GM12878 (cell line): ENCODE results near the gene HCN4. TPM values are rescaled to one million over a fixed set of nuclear protein-coding genes. Genes with fewer than 3 reads are reported as not detected.

Source experiments
- ATAC-seq: fragments of 200-7000 bp; cut with Tn5 transposase; 3 replicates; pipeline ENCODE4 v1.9.1; 2020; ENCODE audit warnings: mild to moderate bottlenecking, moderate library complexity
- BruUV-seq: library from RNA; stranded (reverse); fragments of 400-500 nt; replicated peaks from 2 replicates; lab custom pipeline; 2021; lab: Mats Ljungman, UMichigan
- CTCF ChIA-PET: fragments of 300-600 bp; sonication (Branson Sonifier 250); formaldehyde crosslinking; extraction: SDS; loops from one replicate; lab custom pipeline; 2021; ENCODE audit warnings: inconsistent platforms; lab: Yijun Ruan, JAX
- POLR2A ChIA-PET: fragments of 350-600 bp; formaldehyde crosslinking; extraction: SDS; loops from one replicate; lab custom pipeline; 2021; ENCODE audit warnings: inconsistent platforms; lab: Charles Lee
- RAD21 ChIA-PET: fragments of 300-600 bp; sonication (Branson Sonifier 250); formaldehyde crosslinking; loops from one replicate; lab custom pipeline; 2023; ENCODE audit warnings: antibody characterized with exemption; ENCODE audit not compliant: unreplicated experiment; lab: Charles Lee
- SMC1A ChIA-PET: fragments of 300-600 bp; sonication (Branson Sonifier 250); formaldehyde crosslinking; loops from one replicate; lab custom pipeline; 2023; ENCODE audit not compliant: unreplicated experiment, uncharacterized antibody; lab: Charles Lee
- DNase-seq: peaks from one replicate; pipeline ENCODE4 v3.0.0-alpha.2; 2011; ENCODE audit warnings: low read depth, low spot score
- FAIRE-seq: peaks from 3 replicates; lab custom pipeline; 2011; peaks lifted over from hg19 to GRCh38; lab: Jason Lieb, UNC
- H2AFZ ChIP-seq: 2 replicates; pipeline ENCODE4 v1.6.0; 2011; ENCODE audit warnings: low read depth, low read length, control low read depth; ENCODE audit not compliant: control insufficient read depth
- H3K27ac ChIP-seq: 2 replicates; pipeline ENCODE4 v1.5.1; 2011; ENCODE audit warnings: control low read depth; ENCODE audit not compliant: control insufficient read depth, insufficient read depth
- H3K27me3 ChIP-seq, 2 experiments: replicated peaks in 1 of 2; 2 replicates each; pipeline versions ENCODE4 v1.6.0 to v1.6.1; 2011; ENCODE audit warnings: low read length in 1 of 2; ENCODE audit not compliant: control insufficient read depth in 2 of 2, insufficient read depth in 2 of 2
- H3K36me3 ChIP-seq, 2 experiments: 2 replicates each; pipeline ENCODE4 v1.5.1; 2011; ENCODE audit warnings: low read length in 1 of 2; ENCODE audit not compliant: control insufficient read depth in 2 of 2, insufficient read depth in 2 of 2
- H3K4me1 ChIP-seq: 2 replicates; pipeline ENCODE4 v1.6.1; 2011; ENCODE audit warnings: mild to moderate bottlenecking, low read length, moderate library complexity, mixed read lengths; ENCODE audit not compliant: control insufficient read depth, insufficient read depth
- H3K4me2 ChIP-seq: 2 replicates; pipeline ENCODE4 v1.6.0; 2011; ENCODE audit warnings: control low read depth; ENCODE audit not compliant: control insufficient read depth, insufficient read depth
- H3K4me3 ChIP-seq: fragments of 200-600 bp; sonication (generic); 2 replicates; pipeline ENCODE4 v1.5.1; 2016
- H3K79me2 ChIP-seq: 2 replicates; pipeline ENCODE4 v1.6.0; 2011; ENCODE audit warnings: low read length; ENCODE audit not compliant: control insufficient read depth, insufficient read depth
- H3K9ac ChIP-seq: 2 replicates; pipeline ENCODE4 v1.8.0; 2011; ENCODE audit warnings: low read length, control low read depth, mixed read lengths; ENCODE audit not compliant: control insufficient read depth, insufficient read depth
- H3K9me3 ChIP-seq: replicated peaks from 3 replicates; pipeline ENCODE4 v1.5.1; 2011; ENCODE audit warnings: mild to moderate bottlenecking, low read length; ENCODE audit not compliant: control insufficient read depth, insufficient read depth
- H4K20me1 ChIP-seq: 2 replicates; pipeline ENCODE4 v1.6.0; 2011; ENCODE audit not compliant: control insufficient read depth, insufficient read depth
- IKZF1 ChIP-seq: fragments of 450-650 bp; conservative IDR thresholded peaks from 2 replicates; pipeline ENCODE4 v1.6.1; 2017; ENCODE audit warnings: antibody characterized with exemption, mild to moderate bottlenecking
- KDM1A ChIP-seq: fragments of 200-600 bp; sonication (generic); IDR thresholded peaks from 2 replicates; pipeline ENCODE4 v1.6.1; 2016; ENCODE audit warnings: borderline replicate concordance
- LARP7 ChIP-seq: fragments of 450-650 bp; IDR thresholded peaks from 2 replicates; pipeline ENCODE4 v1.6.1; 2017; ENCODE audit warnings: mild to moderate bottlenecking
- SIX5 ChIP-seq: IDR thresholded peaks from 2 replicates; pipeline ENCODE4 v1.6.1; 2011; ENCODE audit warnings: mild to moderate bottlenecking, low read depth, low read length, moderate library complexity; ENCODE audit not compliant: severe bottlenecking
- SMAD1 ChIP-seq: fragments of 450-650 bp; IDR thresholded peaks from 2 replicates; pipeline ENCODE4 v1.6.1; 2018; ENCODE audit warnings: mild to moderate bottlenecking, low read depth; ENCODE audit not compliant: partially characterized antibody
- SMARCA5 ChIP-seq: fragments of 450-650 bp; IDR thresholded peaks from 2 replicates; pipeline ENCODE4 v1.6.1; 2017; ENCODE audit warnings: mild to moderate bottlenecking
- TAF1 ChIP-seq: IDR thresholded peaks from 2 replicates; pipeline ENCODE4 v1.6.1; 2011; ENCODE audit warnings: mild to moderate bottlenecking, low read depth, low read length, borderline replicate concordance
- WRNIP1 ChIP-seq: IDR thresholded peaks from 2 replicates; pipeline ENCODE4 v1.6.1; 2011; ENCODE audit warnings: low read depth, low read length, improper control_type of control experiment, borderline replicate concordance
- ZNF384 ChIP-seq: IDR thresholded peaks from 2 replicates; pipeline ENCODE4 v1.6.1; 2012; ENCODE audit warnings: low read depth, mild to moderate bottlenecking, low read length, improper control_type of control experiment, borderline replicate concordance
- ZNF622 ChIP-seq: fragments of 450-650 bp; IDR thresholded peaks from 2 replicates; pipeline ENCODE4 v1.6.1; 2017; ENCODE audit warnings: mild to moderate bottlenecking, inconsistent platforms
- WGBS: methylation state at CpG from one replicate; pipeline ENCODE4 v1.1.6; 2016; ENCODE audit warnings: low lambda C conversion rate; ENCODE audit not compliant: insufficient replicate concordance, insufficient coverage; ENCODE audit errors: missing lambda C conversion rate; 5-methylcytosine and 5-hydroxymethylcytosine counted together
- in situ Hi-C: fragments of 300-500 bp; cut with MboI; formaldehyde crosslinking; loops from 9 replicates; pipeline ENCODE4 v1.14.3; 2018; ENCODE audit warnings: mixed read lengths
- intact Hi-C: fragments of 100-400 bp; cut with micrococcal nuclease; formaldehyde crosslinking; loops from one replicate; pipeline ENCODE4 v1.14.2; 2022; ENCODE audit not compliant: unreplicated experiment
- polyA plus RNA-seq, 11 experiments: library from polyadenylated mRNA; depleted of rRNA in 4 of 11; unstranded in 6 of 11; stranded (reverse) in 5 of 11; fragments of >200 nt; fragmentation: Nextera tagmentation in 4 of 11; fragmentation: Illumina TruSeq in 1 of 11; extraction: Ambion mirVana in 4 of 11; extraction: Trizol in 1 of 11; gene quantifications; 1 replicate in 1 of 11; 2 replicates in 10 of 11; pipeline versions ENCODE4 v1.2.1 to v1.2.3, GENCODE V29; 2011 to 2016; ENCODE audit warnings: inconsistent platforms in 2 of 11, missing spikeins in 2 of 11, low read depth in 1 of 11
- total RNA-seq, 4 experiments: library from RNA; depleted of rRNA in 3 of 4; stranded (reverse); fragments of >200 nt in 3 of 4; fragmentation: Illumina TruSeq in 1 of 4; extraction: Trizol in 1 of 4; gene quantifications; 2 replicates each; pipeline versions ENCODE4 v1.2.1 to v1.2.3, GENCODE V29; 2013 to 2021
- TF ChIP-seq, protein P1 (sequence below): fragments of 450-650 bp; IDR thresholded peaks from 2 replicates; pipeline ENCODE4 v1.6.1; 2016; ENCODE audit warnings: mild to moderate bottlenecking, moderate library complexity, borderline replicate concordance
- TF ChIP-seq, protein P2 (sequence below): IDR thresholded peaks from 2 replicates; pipeline ENCODE4 v1.6.1; 2011; ENCODE audit warnings: low read depth, mild to moderate bottlenecking, low read length, moderate library complexity, borderline replicate concordance; ENCODE audit errors: extremely low read depth

The HCN4 gene
- total and polyA plus RNA-seq, 10 of the 15 experiments (the other 5 are each of a cell fraction or from before 2014, with no cell fraction given) = 0.03 to 0.10 TPM; not detected in 8

DNA sequence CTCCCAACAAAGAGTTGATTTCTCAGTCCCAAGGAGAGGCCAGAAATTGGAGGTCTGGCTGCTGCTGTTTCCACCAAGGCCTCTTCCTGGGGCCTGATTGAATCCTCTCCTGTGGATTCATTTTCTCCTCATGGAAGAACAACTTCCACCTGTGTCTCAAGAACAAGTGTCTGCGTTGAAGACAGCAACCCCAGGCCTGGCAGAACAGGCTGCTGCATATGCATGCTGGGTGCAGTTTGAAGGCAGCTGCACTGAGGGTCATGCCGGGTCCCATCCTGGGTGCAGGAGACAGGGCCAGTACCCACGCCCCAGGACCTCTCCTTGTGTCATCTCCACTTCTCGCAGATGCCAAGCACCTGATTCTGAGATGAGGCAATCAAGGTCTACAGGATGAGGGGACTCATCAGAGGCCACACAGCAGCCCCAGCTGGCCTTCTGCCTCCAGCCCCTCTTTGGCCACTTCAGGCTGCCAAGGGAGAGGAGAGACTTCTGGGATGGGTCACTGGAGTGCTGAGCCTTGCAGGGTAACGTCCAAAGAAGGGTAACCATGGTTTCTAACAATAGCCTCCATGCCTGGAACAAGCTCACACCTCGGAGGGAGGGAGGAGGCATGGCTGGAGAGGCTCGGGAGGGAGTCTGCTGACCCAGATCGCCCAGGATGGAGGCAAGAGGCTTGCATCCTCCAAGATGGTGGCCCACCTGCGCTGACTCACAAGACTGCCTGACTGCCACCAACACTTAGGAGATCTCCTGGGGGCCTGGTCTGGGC lies 30.0 kb downstream of the HCN4 start:
- Histone ChIP-seq H3K4me3 (no peak overlapping the region), H3K4me2 (no peak overlapping the region), H3K27ac (no peak overlapping the region), H3K4me1 (no peaks in the 10 kb centered on the region), H3K9ac (no peak overlapping the region), H4K20me1 (no peaks in the 10 kb centered on the region; the same call in 1 of the 2 replicates), H3K36me3 (no peaks in the 10 kb centered on the region), H3K27me3 (no peaks in the 10 kb centered on the region; a peak in 3 of 4 replicates), H3K9me3 (no peaks in the 10 kb centered on the region), H2AFZ (no peak overlapping the region), H3K79me2 (no peaks in the 10 kb centered on the region)
- intact Hi-C loops (no loop called here), in situ Hi-C loops (no loop called here)
- ChIA-PET CTCF (no interaction called here), RAD21 (no interaction called here), SMC1A (no interaction called here), POLR2A (no interaction called here)
- WGBS = 12% methylated on average over 9 of the region's 9 CpGs
- no TSS peak for BruUV-seq
- DNase-seq (no peak), ATAC-seq (no peak), FAIRE-seq (no peak)
- no peak for TF ChIP-seq SIX5
- no peak for TF ChIP-seq SMAD1
- TF ChIP-seq WRNIP1 = no peak
- TF ChIP-seq ZNF384 = no peak
- TF ChIP-seq, protein P1, sequence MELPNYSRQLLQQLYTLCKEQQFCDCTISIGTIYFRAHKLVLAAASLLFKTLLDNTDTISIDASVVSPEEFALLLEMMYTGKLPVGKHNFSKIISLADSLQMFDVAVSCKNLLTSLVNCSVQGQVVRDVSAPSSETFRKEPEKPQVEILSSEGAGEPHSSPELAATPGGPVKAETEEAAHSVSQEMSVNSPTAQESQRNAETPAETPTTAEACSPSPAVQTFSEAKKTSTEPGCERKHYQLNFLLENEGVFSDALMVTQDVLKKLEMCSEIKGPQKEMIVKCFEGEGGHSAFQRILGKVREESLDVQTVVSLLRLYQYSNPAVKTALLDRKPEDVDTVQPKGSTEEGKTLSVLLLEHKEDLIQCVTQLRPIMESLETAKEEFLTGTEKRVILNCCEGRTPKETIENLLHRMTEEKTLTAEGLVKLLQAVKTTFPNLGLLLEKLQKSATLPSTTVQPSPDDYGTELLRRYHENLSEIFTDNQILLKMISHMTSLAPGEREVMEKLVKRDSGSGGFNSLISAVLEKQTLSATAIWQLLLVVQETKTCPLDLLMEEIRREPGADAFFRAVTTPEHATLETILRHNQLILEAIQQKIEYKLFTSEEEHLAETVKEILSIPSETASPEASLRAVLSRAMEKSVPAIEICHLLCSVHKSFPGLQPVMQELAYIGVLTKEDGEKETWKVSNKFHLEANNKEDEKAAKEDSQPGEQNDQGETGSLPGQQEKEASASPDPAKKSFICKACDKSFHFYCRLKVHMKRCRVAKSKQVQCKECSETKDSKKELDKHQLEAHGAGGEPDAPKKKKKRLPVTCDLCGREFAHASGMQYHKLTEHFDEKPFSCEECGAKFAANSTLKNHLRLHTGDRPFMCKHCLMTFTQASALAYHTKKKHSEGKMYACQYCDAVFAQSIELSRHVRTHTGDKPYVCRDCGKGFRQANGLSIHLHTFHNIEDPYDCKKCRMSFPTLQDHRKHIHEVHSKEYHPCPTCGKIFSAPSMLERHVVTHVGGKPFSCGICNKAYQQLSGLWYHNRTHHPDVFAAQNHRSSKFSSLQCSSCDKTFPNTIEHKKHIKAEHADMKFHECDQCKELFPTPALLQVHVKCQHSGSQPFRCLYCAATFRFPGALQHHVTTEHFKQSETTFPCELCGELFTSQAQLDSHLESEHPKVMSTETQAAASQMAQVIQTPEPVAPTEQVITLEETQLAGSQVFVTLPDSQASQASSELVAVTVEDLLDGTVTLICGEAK = no peak
- TF ChIP-seq SMARCA5 = no peak
- no peak for TF ChIP-seq IKZF1
- no peak for TF ChIP-seq KDM1A
- TF ChIP-seq ZNF622 = no peak
- TF ChIP-seq TAF1 = no peak
- TF ChIP-seq, protein P2, sequence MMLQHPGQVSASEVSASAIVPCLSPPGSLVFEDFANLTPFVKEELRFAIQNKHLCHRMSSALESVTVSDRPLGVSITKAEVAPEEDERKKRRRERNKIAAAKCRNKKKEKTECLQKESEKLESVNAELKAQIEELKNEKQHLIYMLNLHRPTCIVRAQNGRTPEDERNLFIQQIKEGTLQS = no peak
- no peak for TF ChIP-seq LARP7
